Thymus (tissue), 11 donors: Measurements from ENCODE around the gene APC2. TPM values are rescaled to one million over a fixed set of nuclear protein-coding genes. Genes with fewer than 3 reads are reported as not detected.
A peak's percentile ranks its signal among the peaks of the same experiment; 100 is the strongest.
"Not testable (repeated sequence)": the region's sequence is repeated elsewhere in the genome, so short reads cannot be mapped to it uniquely, and the experiment has no call there.

Experiments used
- DNase-seq, 9 donors: peaks; one replicate each; pipeline ENCODE4 v3.0.0-alpha.2; 2013; ENCODE audit warnings: low spot score in 9 of 9, low read depth in 6 of 9, missing footprints in 1 of 9
- H3K27ac ChIP-seq, 2 donors: one replicate each; pipeline ENCODE4 v1.5.1; 2013; ENCODE audit warnings: control low read depth in 1 of 2, low read depth in 1 of 2, low read length in 1 of 2, mild to moderate bottlenecking in 1 of 2, moderate library complexity in 1 of 2
- H3K27me3 ChIP-seq, 2 donors: one replicate each; pipeline ENCODE4 v1.5.1; 2013; ENCODE audit warnings: low read length in 1 of 2; ENCODE audit not compliant: control insufficient read depth in 2 of 2, insufficient read depth in 1 of 2
- H3K36me3 ChIP-seq, 2 donors: one replicate each; pipeline ENCODE4 v1.5.1; 2013; ENCODE audit warnings: low read length in 1 of 2, mild to moderate bottlenecking in 1 of 2, moderate library complexity in 1 of 2; ENCODE audit not compliant: control insufficient read depth in 2 of 2, insufficient read depth in 2 of 2
- H3K4me1 ChIP-seq, 2 donors: one replicate each; pipeline ENCODE4 v1.5.1; 2013; ENCODE audit warnings: low read length in 2 of 2; ENCODE audit not compliant: control insufficient read depth in 2 of 2, insufficient read depth in 2 of 2
- H3K4me3 ChIP-seq, 2 donors: one replicate each; pipeline ENCODE4 v1.5.1; 2013; ENCODE audit warnings: low read length in 2 of 2, control low read depth in 1 of 2, mild to moderate bottlenecking in 1 of 2
- H3K9me3 ChIP-seq, 2 donors: one replicate each; pipeline ENCODE4 v1.5.1; 2013; ENCODE audit warnings: low read length in 1 of 2, mild to moderate bottlenecking in 1 of 2; ENCODE audit not compliant: control insufficient read depth in 2 of 2, insufficient read depth in 1 of 2
- WGBS: extraction: QIAGEN DNeasy Blood & Tissue Kit; methylation state at CpG from one replicate; pipeline ENCODE4 v1.1.7; 2013; 5-methylcytosine and 5-hydroxymethylcytosine counted together
- polyA plus RNA-seq: library from polyadenylated mRNA; stranded (reverse); fragments of 200-250 nt; gene quantifications from one replicate; pipeline ENCODE4 v1.2.3, GENCODE V29; 2013
- total RNA-seq: library from RNA; stranded (reverse); fragments of 120-200 nt; gene quantifications from one replicate; pipeline ENCODE4 v1.2.4, GENCODE V29; 2013
- donor health status: healthy.

The APC2 gene
- total and polyA plus RNA-seq, 2 donors, result 0.05 to 0.11 TPM

DNA sequence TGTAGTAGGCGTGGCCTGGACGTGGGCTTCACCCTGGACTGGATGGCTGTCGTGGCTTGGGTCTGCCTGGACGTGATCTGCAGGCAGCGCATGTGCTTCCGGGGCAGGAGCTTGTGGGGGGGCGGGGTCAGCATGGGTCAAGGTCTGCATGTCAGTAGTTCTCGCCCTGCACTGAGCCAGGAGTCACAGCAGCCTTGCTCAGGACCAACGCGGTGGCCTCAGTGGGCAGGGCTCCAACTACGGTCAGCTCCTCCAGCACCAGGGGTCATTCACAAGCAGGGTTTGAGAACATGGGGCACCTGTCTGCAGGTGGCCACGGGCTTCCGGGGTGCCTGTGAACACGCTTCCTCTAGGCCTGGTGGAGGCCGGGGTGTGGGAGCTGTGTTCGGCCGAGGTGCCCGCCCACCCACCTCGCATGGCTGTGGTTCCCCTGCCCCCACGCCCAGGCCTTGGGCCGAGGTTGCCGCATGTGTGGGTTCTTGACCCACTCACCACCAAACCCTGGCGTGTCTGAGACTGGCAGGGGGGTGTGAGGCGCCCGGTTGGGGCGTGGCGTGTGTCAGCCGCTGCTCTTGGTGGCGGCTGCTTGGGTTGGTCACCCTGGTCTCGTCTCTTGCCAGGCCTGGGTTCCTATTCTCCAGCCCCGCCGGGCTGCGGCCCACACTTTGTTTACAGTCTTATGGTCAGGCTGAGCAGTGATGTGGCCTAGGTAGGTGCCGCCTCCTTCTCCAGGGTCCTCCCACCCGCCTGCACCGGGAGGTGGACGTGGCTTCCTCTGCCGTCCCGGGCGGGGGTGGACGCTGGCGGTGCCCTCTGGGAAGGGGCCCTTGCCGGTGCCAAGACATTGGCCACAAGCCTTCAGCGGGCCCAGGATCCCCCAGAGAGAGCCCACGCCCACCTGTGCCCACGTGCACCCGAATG, 16.5 kb upstream of the APC2 start:
- Histone ChIP-seq H3K4me3 (no peak overlapping the region), H3K36me3 (peaks cover 60 to 65% of the 10 kb centered on the region in 2 donors), H3K27me3 (no peaks in the 10 kb centered on the region), H3K4me1 (peaks cover 0 to 3% of the 10 kb centered on the region in 2 donors), H3K9me3 (no peaks in the 10 kb centered on the region), H3K27ac (no peak overlapping the region)
- DNase-seq, result no peak
- WGBS, result 97% methylated on average over 47 of the region's 47 CpGs

DNA sequence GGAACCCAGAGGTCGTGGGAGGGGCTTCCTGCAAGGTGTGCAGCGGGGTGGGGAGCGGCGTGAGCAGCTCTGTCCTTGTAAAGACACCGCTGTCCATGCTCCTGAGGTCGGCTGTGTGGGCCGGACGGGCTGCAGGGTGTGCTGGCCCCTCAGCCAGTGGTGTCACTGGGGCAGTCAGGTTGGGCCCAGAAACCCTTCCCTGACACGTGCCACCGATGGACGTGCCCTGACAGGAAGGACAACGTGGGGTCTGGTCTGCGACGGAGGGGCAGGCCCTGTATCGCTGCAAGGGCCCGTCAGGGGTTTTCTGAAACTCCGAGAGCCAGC, 15.9 kb upstream of the APC2 start:
- 96% methylated on average over 17 of the region's 17 CpGs for WGBS
- DNase-seq, result no peak
- H3K4me3 ChIP-seq, result no peak overlapping the region

DNA sequence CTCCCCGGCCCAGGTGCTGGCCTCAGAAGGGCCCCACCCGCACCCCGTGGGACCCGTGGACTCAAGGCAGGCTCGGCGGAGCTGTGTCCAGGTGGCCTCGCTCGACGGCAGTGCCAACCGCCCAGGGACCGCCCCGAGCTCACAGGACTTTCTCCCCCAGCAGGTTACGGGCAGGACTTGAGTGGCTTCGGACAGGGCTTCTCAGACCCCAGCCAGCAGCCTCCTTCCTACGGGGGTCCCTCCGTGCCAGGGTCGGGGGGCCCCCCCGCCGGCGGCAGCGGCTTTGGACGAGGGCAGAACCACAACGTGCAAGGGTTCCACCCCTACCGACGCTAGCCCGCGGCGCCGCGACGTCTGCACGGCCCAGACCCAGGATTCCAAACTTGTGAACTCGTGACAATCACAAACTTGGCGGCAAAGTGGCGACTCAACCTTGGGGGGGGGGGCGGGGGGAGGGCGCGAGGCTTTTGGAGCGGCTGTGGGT, 15.3 kb upstream of the APC2 start:
- WGBS, result 97% methylated on average over 39 of the region's 39 CpGs
- DNase-seq, result no peak

More for the DNA sequence above, 15.9 kb upstream of the APC2 start:
- H3K27ac ChIP-seq, result no peak overlapping the region
- no peaks in the 10 kb centered on the region for H3K27me3 ChIP-seq
- no peaks in the 10 kb centered on the region for H3K9me3 ChIP-seq
- H3K36me3 ChIP-seq, result peaks cover 54 to 59% of the 10 kb centered on the region in 2 donors
- H3K4me1 ChIP-seq, result peaks cover 0 to 4% of the 10 kb centered on the region in 2 donors

DNA sequence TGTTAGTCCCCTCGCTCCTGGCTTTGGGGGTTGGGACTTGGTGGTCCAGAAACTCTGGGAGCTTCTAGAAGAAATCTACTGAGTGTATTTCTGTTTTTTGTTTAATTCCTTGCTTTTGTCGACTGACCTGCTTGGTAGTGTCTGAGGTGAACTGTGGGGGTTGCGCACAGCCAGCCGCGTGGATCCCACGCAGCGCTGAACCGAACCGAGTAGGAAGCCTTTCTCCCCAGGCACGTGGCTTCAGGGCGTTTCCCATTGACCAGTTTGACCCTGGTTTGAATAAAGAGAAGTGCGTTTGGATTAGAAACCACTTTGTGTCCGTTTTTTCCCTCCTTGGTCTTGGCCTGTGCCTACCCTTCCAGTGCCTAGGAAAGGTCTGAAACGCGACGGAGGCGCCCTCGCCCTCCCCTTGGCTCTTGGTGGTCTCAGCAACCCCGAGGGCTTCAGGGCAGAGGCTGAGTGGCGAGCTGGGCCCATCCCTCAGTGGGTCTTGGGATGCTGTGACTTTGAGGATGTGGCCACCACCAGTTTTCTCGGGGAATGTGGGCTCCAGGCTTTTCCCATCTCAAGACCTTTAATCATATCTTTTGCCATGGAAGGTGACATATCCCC, 14.4 kb upstream of the APC2 start:
- no peak for DNase-seq

More for the DNA sequence above, 15.3 kb upstream of the APC2 start:
- peaks cover 5 to 10% of the 10 kb centered on the region in 2 donors for H3K4me1 ChIP-seq
- H3K27me3 ChIP-seq, result no peaks in the 10 kb centered on the region
- no peaks in the 10 kb centered on the region for H3K9me3 ChIP-seq
- no peak overlapping the region for H3K4me3 ChIP-seq
- no peak overlapping the region for H3K27ac ChIP-seq
- peaks cover 51 to 56% of the 10 kb centered on the region in 2 donors for H3K36me3 ChIP-seq

DNA sequence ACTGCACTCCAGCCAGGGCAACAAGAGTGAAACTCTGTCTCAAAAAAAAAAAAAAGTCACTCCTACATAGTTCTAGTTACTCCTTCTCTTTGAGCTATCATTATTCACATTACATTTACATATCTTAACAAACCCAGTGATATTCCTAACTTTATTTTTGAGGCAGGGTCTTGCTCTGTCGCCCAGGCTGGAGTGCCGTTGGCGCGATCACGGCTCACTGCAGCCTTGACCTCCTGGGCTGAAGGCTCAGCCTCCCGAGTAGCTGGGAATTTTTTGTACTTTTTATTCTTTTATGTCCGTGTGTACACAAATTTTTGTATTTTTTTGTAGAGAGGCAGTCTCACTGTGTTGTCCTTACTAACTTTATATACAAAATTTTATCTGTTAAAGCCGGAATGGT, 12.3 kb upstream of the APC2 start:
- Histone ChIP-seq H3K27me3 (no peaks in the 10 kb centered on the region), H3K4me3 (peak overlapping the region in 1 of 2 donors; percentile 74), H3K4me1 (peaks cover 7 to 12% of the 10 kb centered on the region in 2 donors), H3K27ac (no peak overlapping the region), H3K9me3 (no peaks in the 10 kb centered on the region), H3K36me3 (peaks cover 53 to 60% of the 10 kb centered on the region in 2 donors)
- DNase-seq, result no peak
- 87% methylated on average over 8 of the region's 8 CpGs for WGBS

More for the DNA sequence above, 14.4 kb upstream of the APC2 start:
- H3K4me1 ChIP-seq, result peaks cover 7 to 12% of the 10 kb centered on the region in 2 donors
- no peak overlapping the region for H3K4me3 ChIP-seq
- WGBS, result 95% methylated on average over 21 of the region's 21 CpGs
- H3K36me3 ChIP-seq, result peaks cover 51 to 56% of the 10 kb centered on the region in 2 donors
- no peaks in the 10 kb centered on the region for H3K27me3 ChIP-seq
- no peak overlapping the region for H3K27ac ChIP-seq
- no peaks in the 10 kb centered on the region for H3K9me3 ChIP-seq

DNA sequence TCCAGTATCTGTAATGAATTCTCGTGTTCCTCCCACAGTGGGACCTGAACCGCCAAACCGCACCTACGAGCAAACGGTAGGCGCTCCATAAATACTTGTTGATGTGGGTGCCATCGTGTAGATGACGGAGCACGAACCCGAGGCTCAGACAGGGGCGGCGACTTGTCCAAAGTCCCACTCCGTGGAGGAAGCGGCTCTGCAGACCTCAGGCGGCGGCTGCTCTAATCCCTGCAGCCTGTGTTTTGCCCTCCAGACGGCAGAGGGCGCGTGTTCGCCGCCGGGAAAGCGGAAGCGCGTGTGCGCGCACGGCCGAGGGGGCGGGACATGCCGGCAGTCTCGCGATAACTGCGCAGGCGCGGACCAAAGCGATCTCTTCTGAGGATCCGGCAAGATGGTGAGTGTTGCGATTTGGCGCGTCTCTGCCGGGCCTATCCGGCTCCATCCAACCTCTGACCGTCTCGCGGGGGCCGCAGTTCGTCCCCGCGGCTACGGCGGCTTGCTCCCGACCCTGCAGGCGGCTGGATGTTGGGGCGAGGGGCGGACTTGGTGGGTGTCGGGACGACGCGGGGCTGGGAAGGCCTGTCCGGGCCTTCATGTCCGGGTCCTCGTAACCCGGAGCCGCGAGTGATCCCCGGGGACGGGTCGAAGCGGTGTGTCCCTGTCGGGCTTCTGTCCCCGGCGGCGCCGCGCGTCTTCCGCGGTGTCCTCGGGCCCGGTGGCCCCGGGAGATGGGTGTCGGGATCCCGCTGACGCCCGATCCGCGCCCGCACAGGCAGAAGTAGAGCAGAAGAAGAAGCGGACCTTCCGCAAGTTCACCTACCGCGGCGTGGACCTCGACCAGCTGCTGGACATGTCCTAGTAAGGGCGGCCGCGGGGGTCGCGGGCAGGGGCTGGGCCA, 11.6 kb upstream of the APC2 start, which contains the start of gene RPS15:
Gene RPS15, plus strand, starts transcription at position 362 of the 898 bp plus-strand sequence. Its CDS starts 30 bp downstream, at position 392.
- H3K36me3 ChIP-seq, result peaks cover 46 to 53% of the 10 kb centered on the region in 2 donors
- 2% methylated on average over 100 of the region's 100 CpGs for WGBS
- peak within 1 kb of the TSS; percentile 89 for H3K27ac ChIP-seq
- no peaks in the 10 kb centered on the region for H3K27me3 ChIP-seq
- H3K4me1 ChIP-seq, result peaks cover 7 to 12% of the 10 kb centered on the region in 2 donors
- DNase-seq, result peak; percentile 90 to 98 (median 95)
- no peaks in the 10 kb centered on the region for H3K9me3 ChIP-seq
- H3K4me3 ChIP-seq, result peak within 1 kb of the TSS; percentile 74 to 96

GRCh38 chr19:1438933-1439354, 11.0 kb upstream of the APC2 start:
- H3K4me3 ChIP-seq, result peak overlapping the region; percentile 74 to 96
- H3K27ac ChIP-seq, result peak overlapping the region in 1 of 2 donors; percentile 89
- peaks cover 7 to 12% of the 10 kb centered on the region in 2 donors for H3K4me1 ChIP-seq
- DNase-seq, result peak in 2 of 9 donors; percentile 10 to 24
- peaks cover 40 to 46% of the 10 kb centered on the region in 2 donors for H3K36me3 ChIP-seq
- peaks cover 0 to 2% of the 10 kb centered on the region in 2 donors for H3K9me3 ChIP-seq
- 2% methylated on average over 26 of the region's 26 CpGs for WGBS
- H3K27me3 ChIP-seq, result peaks cover 0 to 2% of the 10 kb centered on the region in 2 donors

- not testable (repeated sequence) for H3K27me3 ChIP-seq
- peaks cover 32 to 38% of the 10 kb centered on the region in 2 donors for H3K36me3 ChIP-seq
Measured at GRCh38 chr19:1439525-1440417, 10.2 kb upstream of the APC2 start.

More at GRCh38 chr19:1439525-1440417, 10.2 kb upstream of the APC2 start:
- not testable (repeated sequence) for H3K9me3 ChIP-seq, H3K27ac ChIP-seq, DNase-seq
- peak overlapping the region in 1 of 2 donors; percentile 96 for H3K4me3 ChIP-seq
- peaks cover 7 to 14% of the 10 kb centered on the region in 2 donors for H3K4me1 ChIP-seq
- 94% methylated on average over 57 of the region's 57 CpGs for WGBS
